HG03280 (cell line): Measurements from ENCODE around the gene EMILIN2.
"Not testable (repeated sequence)": the region's sequence is repeated elsewhere in the genome, so short reads cannot be mapped to it uniquely, and the experiment has no call there.

Experiments
- ATAC-seq: cut with Tn5 transposase; IDR thresholded peaks from one replicate; pipeline ENCODE4 v1.9.1; 2021; ENCODE audit warnings: mild to moderate bottlenecking, moderate library complexity; ENCODE audit not compliant: unreplicated experiment

Gene EMILIN2

GRCh38 chr18:2846636-2847316, at the start of gene EMILIN2:
TSS of gene EMILIN2 (plus strand) at chr18:2847006. CDS start at chr18:2847189, 183 bp downstream.
- peak; percentile 36 for ATAC-seq

GRCh38 chr18:2797951-2798350, 48.9 kb upstream of the EMILIN2 start:
- no peak for ATAC-seq

GRCh38 chr18:2799369-2799768, 47.4 kb upstream of the EMILIN2 start:
- no peak for ATAC-seq

GRCh38 chr18:2805970-2806943, 40.5 kb upstream of the EMILIN2 start:
- ATAC-seq, result no peak

GRCh38 chr18:2808640-2809039, 38.2 kb upstream of the EMILIN2 start:
- not testable (repeated sequence) for ATAC-seq

- not testable (repeated sequence) for ATAC-seq
Observed at GRCh38 chr18:2809666-2810183, 37.1 kb upstream of the EMILIN2 start.

- no peak for ATAC-seq
Observed at GRCh38 chr18:2811416-2811815, 35.4 kb upstream of the EMILIN2 start.

- ATAC-seq, result no peak
Observed at GRCh38 chr18:2814928-2815327, 31.9 kb upstream of the EMILIN2 start.

- no peak for ATAC-seq
Observed at GRCh38 chr18:2818281-2818680, 28.5 kb upstream of the EMILIN2 start.

GRCh38 chr18:2821695-2822094, 25.1 kb upstream of the EMILIN2 start:
- ATAC-seq, result no peak

- no peak for ATAC-seq
Observed at GRCh38 chr18:2822213-2822921, 24.4 kb upstream of the EMILIN2 start.

- no peak for ATAC-seq
Observed at GRCh38 chr18:2823202-2823601, 23.6 kb upstream of the EMILIN2 start.

GRCh38 chr18:2823966-2824365, 22.8 kb upstream of the EMILIN2 start:
- ATAC-seq, result no peak

GRCh38 chr18:2824865-2825264, 21.9 kb upstream of the EMILIN2 start:
- ATAC-seq, result no peak

- ATAC-seq, result no peak
Observed at GRCh38 chr18:2825613-2826175, 21.1 kb upstream of the EMILIN2 start.

GRCh38 chr18:2826581-2826980, 20.2 kb upstream of the EMILIN2 start:
- ATAC-seq, result no peak

GRCh38 chr18:2827061-2827460, 19.7 kb upstream of the EMILIN2 start:
- ATAC-seq, result no peak

GRCh38 chr18:2836118-2836517, 10.7 kb upstream of the EMILIN2 start:
- ATAC-seq, result not testable (repeated sequence)

GRCh38 chr18:2837290-2837689, 9.5 kb upstream of the EMILIN2 start:
- not testable (repeated sequence) for ATAC-seq

GRCh38 chr18:2839202-2839601, 7.6 kb upstream of the EMILIN2 start:
- no peak for ATAC-seq

- ATAC-seq, result no peak
Observed at GRCh38 chr18:2840521-2840920, 6.3 kb upstream of the EMILIN2 start.
